Measurements from ENCODE around the gene UBASH3B.
"Not testable (repeated sequence)": the region's sequence is repeated elsewhere in the genome, so short reads cannot be mapped to it uniquely, and the experiment has no call there.

The UBASH3B gene

DNA sequence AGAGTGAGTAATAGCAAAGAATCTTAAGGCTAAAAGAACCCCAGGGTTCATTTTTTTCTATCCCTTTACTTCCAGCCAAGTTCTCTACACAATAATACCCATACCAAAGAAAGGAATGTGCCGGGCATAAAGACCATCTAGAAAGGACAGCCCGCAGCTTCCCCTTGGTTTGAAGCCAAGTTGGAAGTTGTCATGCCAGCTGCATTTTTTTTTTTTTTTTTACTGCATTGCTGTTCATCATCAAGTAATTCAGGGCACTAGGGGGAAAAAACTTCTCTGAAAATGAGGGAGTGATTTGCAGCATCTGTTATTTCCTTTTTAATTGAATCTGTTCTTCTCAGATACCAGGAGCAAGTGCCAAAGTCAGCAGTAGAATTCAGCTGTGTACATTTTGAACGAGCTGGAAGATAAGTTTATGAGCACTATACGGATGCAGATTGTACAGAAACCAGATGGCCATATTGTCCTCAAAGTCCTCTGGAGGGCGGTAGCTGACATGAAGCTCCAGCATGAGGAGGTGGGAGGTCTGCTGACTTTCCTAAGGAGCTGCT, 56.4 kb downstream of the UBASH3B start:
- DNase-seq = no peak

GRCh38 chr11:122714004-122714403, 58.5 kb downstream of the UBASH3B start:
- DNase-seq = peak in 1 of 2 donors; percentile 46

- peak in 1 of 2 donors; percentile 44 for DNase-seq
These were observed 59.0 kb downstream of the UBASH3B start for GRCh38 chr11:122714484-122714883.

- DNase-seq = no peak
These were observed 60.3 kb downstream of the UBASH3B start for GRCh38 chr11:122715548-122716440.

DNA sequence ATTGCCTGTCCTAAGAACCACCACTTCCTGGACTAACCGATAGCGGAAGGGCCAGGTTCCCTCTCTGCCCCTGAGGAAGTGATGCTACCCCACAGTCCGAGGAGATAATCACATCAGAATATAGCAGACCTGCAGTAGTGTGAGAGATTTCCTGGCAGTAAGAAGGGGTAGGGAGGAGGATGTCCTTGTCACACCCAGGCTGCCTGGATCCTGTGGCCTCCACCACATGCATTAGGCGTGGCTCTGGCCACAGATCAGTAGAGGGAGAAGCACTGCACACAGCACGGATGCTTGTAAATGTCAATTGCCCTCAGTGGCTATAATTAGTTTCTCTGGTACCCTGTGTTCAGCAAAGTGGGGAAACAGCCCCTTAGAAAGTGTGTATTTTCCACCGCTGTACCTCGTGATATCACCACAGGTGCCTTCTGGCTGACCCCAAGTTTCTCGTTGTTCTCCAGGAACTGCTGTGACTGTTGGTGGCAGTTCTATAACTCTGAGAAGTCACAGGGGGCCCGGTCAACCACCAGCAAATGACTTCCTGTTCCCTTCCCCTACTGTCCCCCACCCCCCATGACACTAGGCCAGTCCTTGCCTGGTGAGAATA, 61.8 kb downstream of the UBASH3B start:
- peak; percentile 34 to 64 for DNase-seq

GRCh38 chr11:122720107-122720881, 64.8 kb downstream of the UBASH3B start:
- DNase-seq = no peak

GRCh38 chr11:122721201-122721963, 65.9 kb downstream of the UBASH3B start:
- DNase-seq = no peak

GRCh38 chr11:122721964-122722266, 66.4 kb downstream of the UBASH3B start:
- no peak for DNase-seq

GRCh38 chr11:122723106-122723505, 67.6 kb downstream of the UBASH3B start:
- DNase-seq = no peak

GRCh38 chr11:122723576-122723975, 68.1 kb downstream of the UBASH3B start:
- DNase-seq = no peak

- no peak for DNase-seq
These were observed 69.0 kb downstream of the UBASH3B start for GRCh38 chr11:122724520-122724919.

- DNase-seq = no peak
These were observed 70.5 kb downstream of the UBASH3B start for GRCh38 chr11:122726028-122726427.

DNA sequence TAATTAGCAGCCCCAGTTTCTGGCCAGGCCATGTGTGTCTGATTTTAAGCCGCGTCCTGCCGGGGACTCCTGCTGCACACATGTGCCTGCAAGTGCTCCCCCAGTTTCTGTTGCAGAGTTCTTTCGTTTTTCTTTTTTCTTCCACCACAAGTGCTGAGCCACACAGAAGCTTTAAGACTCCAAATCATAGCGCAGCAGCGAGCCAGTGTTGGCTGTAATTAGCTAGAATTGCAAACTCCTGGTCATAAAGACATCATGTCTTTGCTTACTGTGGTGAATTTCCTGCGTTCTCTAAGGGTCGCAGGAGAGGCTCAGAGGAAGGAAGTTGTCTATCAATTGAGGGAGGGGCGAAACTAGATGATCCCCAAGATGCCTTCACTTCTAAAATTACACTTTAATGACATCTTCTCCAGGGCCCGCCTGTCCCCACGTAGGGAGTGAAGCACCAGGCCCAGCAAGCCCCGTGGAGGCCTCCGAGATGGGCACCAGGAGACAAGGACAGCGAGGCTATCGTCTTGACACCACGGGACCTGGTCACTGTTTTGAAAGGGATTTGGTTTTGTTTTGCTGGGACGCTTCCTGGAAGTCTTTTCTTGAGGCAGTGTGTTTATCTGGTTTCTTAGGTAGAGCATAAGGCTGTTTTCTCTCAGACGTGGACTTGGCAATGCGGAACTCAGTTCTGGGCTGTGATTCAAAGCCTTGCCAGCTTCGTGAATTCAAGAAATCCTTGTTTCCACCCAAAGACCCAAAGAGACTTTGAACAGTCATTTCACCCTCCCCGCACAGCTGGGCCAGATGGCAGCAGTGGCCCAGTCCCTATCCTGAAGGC, 71.8 kb downstream of the UBASH3B start:
- peak in 1 of 2 donors; percentile 44 for DNase-seq

GRCh38 chr11:122728561-122728960, 73.0 kb downstream of the UBASH3B start:
- DNase-seq = no peak

- no peak for DNase-seq
These were observed 73.6 kb downstream of the UBASH3B start for GRCh38 chr11:122729139-122729538.

DNA sequence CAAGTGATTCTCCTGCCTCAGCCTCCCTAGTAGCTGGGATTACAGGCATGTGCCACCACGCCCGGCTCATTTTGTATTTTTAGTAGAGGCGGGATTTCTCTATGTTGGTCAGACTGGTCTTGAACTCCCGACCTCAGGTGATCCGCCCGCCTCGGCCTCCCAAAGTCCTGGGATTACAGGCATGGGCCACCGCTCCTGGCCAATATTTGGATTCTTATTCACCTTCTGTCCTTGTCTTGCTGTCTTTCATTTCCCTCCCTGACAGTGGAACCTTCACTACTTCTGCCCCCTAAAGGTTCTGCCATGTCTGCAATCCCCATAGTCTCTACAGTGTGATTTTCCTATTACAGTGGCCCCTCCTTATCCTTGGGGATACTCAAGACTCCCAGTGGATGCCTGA, 75.2 kb downstream of the UBASH3B start:
- not testable (repeated sequence) for DNase-seq

GRCh38 chr11:122731500-122731913, 76.0 kb downstream of the UBASH3B start:
- no peak for DNase-seq

- no peak for DNase-seq
These were observed 77.1 kb downstream of the UBASH3B start for GRCh38 chr11:122732342-122733315.

- DNase-seq = no peak
These were observed 77.8 kb downstream of the UBASH3B start for GRCh38 chr11:122733318-122733717.

- no peak for DNase-seq
These were observed 79.5 kb downstream of the UBASH3B start for GRCh38 chr11:122734848-122735496.

Measured in CD4-positive, alpha-beta T cell treated with Interleukin-1 beta for 1 hour (primary cell).